GM12878 (cell line): Measurements from ENCODE around the gene MEX3D. TPM values are rescaled to one million over a fixed set of nuclear protein-coding genes. Genes with fewer than 3 reads are reported as not detected.

ENCODE experiments used
- PAX8 ChIP-seq: fragments of 450-650 bp; IDR thresholded peaks from 2 replicates; pipeline ENCODE4 v1.6.1; 2017; ENCODE audit warnings: mild to moderate bottlenecking, moderate library complexity
- POLR2A ChIP-seq: IDR thresholded peaks from 2 replicates; pipeline ENCODE4 v1.6.1; 2011; ENCODE audit warnings: low read depth, mild to moderate bottlenecking, low read length
- POLR2AphosphoS2 ChIP-seq: IDR thresholded peaks from 2 replicates; pipeline ENCODE4 v1.6.1; 2011; ENCODE audit warnings: low read depth, mild to moderate bottlenecking, low read length, improper control_type of control experiment, moderate library complexity
- POLR2AphosphoS5 ChIP-seq: IDR thresholded peaks from 2 replicates; pipeline ENCODE4 v1.6.1; 2011; ENCODE audit warnings: mild to moderate bottlenecking, low read length, inconsistent platforms
- RB1 ChIP-seq: fragments of 450-650 bp; formaldehyde crosslinking; IDR thresholded peaks from 2 replicates; pipeline ENCODE4 v1.6.1; 2017; ENCODE audit warnings: mild to moderate bottlenecking, borderline replicate concordance
- SMC3 ChIP-seq: IDR thresholded peaks from 2 replicates; pipeline ENCODE4 v1.6.1; 2011; ENCODE audit warnings: low read length, improper control_type of control experiment, borderline replicate concordance
- WRNIP1 ChIP-seq: IDR thresholded peaks from 2 replicates; pipeline ENCODE4 v1.6.1; 2011; ENCODE audit warnings: low read depth, low read length, improper control_type of control experiment, borderline replicate concordance
- ZBTB40 ChIP-seq: fragments of 450-650 bp; IDR thresholded peaks from 2 replicates; pipeline ENCODE4 v1.6.1; 2016; ENCODE audit warnings: mild to moderate bottlenecking, moderate library complexity, borderline replicate concordance
- ZNF592 ChIP-seq: fragments of 450-650 bp; IDR thresholded peaks from 2 replicates; pipeline ENCODE4 v1.6.1; 2017; ENCODE audit warnings: mild to moderate bottlenecking, moderate library complexity
- polyA plus RNA-seq, 11 experiments: library from polyadenylated mRNA; depleted of rRNA in 4 of 11; unstranded in 6 of 11; stranded (reverse) in 5 of 11; fragments of >200 nt; fragmentation: Nextera tagmentation in 4 of 11; fragmentation: Illumina TruSeq in 1 of 11; extraction: Ambion mirVana in 4 of 11; extraction: Trizol in 1 of 11; gene quantifications; 1 replicate in 1 of 11; 2 replicates in 10 of 11; pipeline versions ENCODE4 v1.2.1 to v1.2.3, GENCODE V29; 2011 to 2016; ENCODE audit warnings: inconsistent platforms in 2 of 11, missing spikeins in 2 of 11, low read depth in 1 of 11
- total RNA-seq, 4 experiments: library from RNA; depleted of rRNA in 3 of 4; stranded (reverse); fragments of >200 nt in 3 of 4; fragmentation: Illumina TruSeq in 1 of 4; extraction: Trizol in 1 of 4; gene quantifications; 2 replicates each; pipeline versions ENCODE4 v1.2.1 to v1.2.3, GENCODE V29; 2013 to 2021

The MEX3D gene
- total and polyA plus RNA-seq, 10 of the 15 experiments (the other 5 are each of a cell fraction or from before 2014, with no cell fraction given) = 0.18 to 6.8 (median 0.81) TPM

- TF ChIP-seq ZBTB40 (no peak), WRNIP1 (no peak), RB1 (no peak), PAX8 (no peak), POLR2AphosphoS5 (no peak), POLR2A (no peak), ZNF592 (no peak), POLR2AphosphoS2 (no peak), SMC3 (no peak)
- TF ChIP-seq, all 136 proteins: peak for 0
These were observed 17.1 kb upstream of the MEX3D start (continued) for GRCh38 chr19:1585243-1585580.
